Epithelial cell of proximal tubule (primary cell): ENCODE results near the gene CCDC88A. TPM values are rescaled to one million over a fixed set of nuclear protein-coding genes. Genes with fewer than 3 reads are reported as not detected.
"Not testable (repeated sequence)": the region's sequence is repeated elsewhere in the genome, so short reads cannot be mapped to it uniquely, and the experiment has no call there.

ENCODE experiments used
- DNase-seq: peaks from one replicate; pipeline ENCODE4 v3.0.0-alpha.2; 2011; ENCODE audit warnings: low read depth
- H3K4me3 ChIP-seq: 2 replicates; pipeline ENCODE4 v1.5.1; 2011; ENCODE audit warnings: low read depth, mild to moderate bottlenecking, low read length
- total RNA-seq: library from RNA; depleted of rRNA; stranded (reverse); fragments of >200 nt; gene quantifications from 2 replicates; pipeline ENCODE4 v1.2.3, GENCODE V29; 2015
- TF ChIP-seq, protein P1 (sequence below): conservative IDR thresholded peaks from 2 replicates; pipeline ENCODE4 v1.5.1; 2012; ENCODE audit warnings: low read depth, mild to moderate bottlenecking, low read length

Gene CCDC88A
- total RNA-seq, 1 donor from 2014 or later: 28.3 TPM

- H3K4me3 ChIP-seq: no peak overlapping the region
- no peak for DNase-seq
- TF ChIP-seq, protein P1, sequence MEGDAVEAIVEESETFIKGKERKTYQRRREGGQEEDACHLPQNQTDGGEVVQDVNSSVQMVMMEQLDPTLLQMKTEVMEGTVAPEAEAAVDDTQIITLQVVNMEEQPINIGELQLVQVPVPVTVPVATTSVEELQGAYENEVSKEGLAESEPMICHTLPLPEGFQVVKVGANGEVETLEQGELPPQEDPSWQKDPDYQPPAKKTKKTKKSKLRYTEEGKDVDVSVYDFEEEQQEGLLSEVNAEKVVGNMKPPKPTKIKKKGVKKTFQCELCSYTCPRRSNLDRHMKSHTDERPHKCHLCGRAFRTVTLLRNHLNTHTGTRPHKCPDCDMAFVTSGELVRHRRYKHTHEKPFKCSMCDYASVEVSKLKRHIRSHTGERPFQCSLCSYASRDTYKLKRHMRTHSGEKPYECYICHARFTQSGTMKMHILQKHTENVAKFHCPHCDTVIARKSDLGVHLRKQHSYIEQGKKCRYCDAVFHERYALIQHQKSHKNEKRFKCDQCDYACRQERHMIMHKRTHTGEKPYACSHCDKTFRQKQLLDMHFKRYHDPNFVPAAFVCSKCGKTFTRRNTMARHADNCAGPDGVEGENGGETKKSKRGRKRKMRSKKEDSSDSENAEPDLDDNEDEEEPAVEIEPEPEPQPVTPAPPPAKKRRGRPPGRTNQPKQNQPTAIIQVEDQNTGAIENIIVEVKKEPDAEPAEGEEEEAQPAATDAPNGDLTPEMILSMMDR: no peak
Observed at GRCh38 chr2:55399815-55400214, 19.8 kb downstream of the CCDC88A start.

DNA sequence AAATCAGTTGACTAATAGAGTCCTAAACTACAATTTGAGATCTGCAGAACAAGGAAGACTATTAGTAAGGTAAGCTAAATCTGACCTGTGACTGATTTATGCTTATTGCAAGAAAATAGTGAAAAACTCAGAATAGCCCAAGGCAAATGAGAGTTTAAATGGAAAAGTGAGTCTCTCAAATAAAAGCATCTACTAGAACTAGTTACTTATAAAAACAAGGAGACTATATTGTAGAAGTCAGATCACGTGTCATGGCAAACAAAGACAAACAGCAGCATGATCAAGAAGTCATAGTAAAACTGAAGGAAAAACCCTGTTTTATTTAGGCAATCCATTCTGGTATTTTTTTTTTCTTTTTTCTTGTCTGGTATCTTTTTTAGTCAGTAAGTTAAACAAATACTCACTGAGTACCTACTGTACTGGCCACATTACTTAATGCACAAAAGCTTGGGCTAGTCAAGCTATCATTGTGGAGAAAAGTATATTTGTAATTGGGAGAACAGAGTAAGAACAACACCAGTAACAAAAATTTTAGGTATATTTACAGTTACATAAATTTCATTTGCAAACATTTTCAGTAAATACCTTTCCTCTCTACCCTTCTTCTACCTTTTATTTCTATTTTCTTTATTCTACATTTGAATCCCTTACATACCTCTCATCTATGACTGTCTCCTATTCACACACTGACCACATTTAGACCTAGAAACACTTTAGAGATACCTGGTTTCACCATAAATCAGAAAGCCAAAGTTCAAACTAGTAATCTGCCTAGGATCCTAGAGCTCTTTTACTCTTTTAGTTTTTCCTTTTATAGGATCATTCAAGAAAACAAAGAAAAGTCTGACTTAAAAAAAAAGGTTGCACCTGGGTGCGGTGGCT is 23.7 kb downstream of the CCDC88A start:
- DNase-seq: no peak
- no peak overlapping the region for H3K4me3 ChIP-seq
- TF ChIP-seq, protein P1: no peak

DNA sequence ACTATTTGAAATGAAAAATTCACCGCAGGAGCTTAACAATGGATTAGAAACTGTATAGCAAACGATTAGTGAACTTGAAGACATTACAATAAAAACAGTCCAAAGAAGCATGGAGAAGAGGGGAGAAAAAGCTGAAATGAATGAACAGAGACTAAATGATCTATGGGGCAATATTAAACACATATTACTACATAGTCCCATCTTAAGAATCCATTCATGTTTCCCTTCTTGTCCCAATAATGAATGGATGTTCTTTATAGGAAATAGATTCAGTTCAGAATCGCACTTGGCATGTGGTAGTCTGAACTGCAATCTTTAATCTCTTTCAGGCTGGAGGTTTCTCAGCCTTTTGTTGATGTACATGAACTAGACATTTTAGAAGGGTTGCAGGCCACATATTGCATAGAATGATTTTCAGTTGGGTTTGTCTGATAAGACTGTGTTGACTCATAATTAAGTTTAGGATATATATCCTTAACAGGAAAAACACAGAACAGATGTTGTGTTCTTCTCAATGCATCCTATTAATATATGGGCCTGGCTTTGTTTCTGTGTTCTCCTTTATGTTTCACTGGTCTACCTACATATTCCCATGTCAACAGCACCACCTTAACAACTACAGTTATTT is 27.9 kb downstream of the CCDC88A start:
- H3K4me3 ChIP-seq: no peak overlapping the region
- DNase-seq: no peak
- TF ChIP-seq, protein P1: no peak

DNA sequence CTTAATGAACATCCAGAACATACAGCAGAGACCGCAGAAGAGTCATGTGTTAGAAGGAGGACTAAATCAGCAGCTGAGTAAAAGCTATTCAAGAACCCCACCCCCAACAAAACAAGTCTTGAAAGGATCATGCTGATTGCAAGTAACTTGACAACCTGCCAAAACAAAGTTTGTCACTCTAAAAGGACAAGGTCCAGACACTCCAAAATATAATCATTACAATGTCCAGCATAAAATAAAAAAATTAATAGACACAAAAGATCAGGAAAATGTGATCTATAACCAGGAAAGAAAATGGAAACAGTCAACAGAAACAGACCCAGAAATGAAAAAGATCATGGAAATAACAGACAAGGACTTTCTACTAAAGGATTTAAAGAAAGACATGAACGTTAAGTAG is 28.5 kb downstream of the CCDC88A start:
- DNase-seq: no peak
- TF ChIP-seq, protein P1: no peak
- no peak overlapping the region for H3K4me3 ChIP-seq

GRCh38 chr2:55385516-55385915 is 34.1 kb downstream of the CCDC88A start:
- H3K4me3 ChIP-seq, DNase-seq: not testable (repeated sequence)

DNA sequence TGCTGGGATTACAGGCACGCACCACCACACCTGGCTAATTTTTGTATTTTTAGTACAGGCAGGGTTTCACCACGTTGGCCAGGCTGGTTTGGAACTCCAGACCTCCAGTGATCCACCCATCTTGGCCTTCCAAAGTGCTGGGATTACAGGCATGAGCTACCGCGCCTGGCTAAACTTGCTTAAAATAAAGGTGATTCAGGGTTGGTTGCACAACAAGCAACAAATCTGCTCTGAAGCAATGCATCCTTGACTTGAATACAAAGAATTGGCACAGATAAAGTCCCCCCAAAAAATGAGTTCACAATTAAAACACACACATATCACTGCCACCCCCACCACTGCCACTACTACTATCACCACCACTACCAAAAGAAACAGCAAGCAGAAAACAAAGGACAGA is 34.9 kb downstream of the CCDC88A start:
- H3K4me3 ChIP-seq: no peak overlapping the region
- TF ChIP-seq, protein P1: no peak
- no peak for DNase-seq

GRCh38 chr2:55371376-55371775 is 48.3 kb downstream of the CCDC88A start:
- no peak for DNase-seq
- TF ChIP-seq, protein P1: no peak
- H3K4me3 ChIP-seq: no peak overlapping the region
